ELR (cell line): ENCODE measurements around the gene WBP1L.
"Not testable (repeated sequence)": the region's sequence is repeated elsewhere in the genome, so short reads cannot be mapped to it uniquely, and the experiment has no call there.

Source experiments
- DNase-seq: peaks from one replicate; pipeline ENCODE4 v3.0.0-alpha.2; 2015; ENCODE audit warnings: low read depth

Gene WBP1L

GRCh38 chr10:102841827-102842345 is 98.1 kb downstream of the WBP1L start:
- no peak for DNase-seq

- DNase-seq = not testable (repeated sequence)
Observed at GRCh38 chr10:102843139-102843538, 99.4 kb downstream of the WBP1L start.

- DNase-seq = not testable (repeated sequence)
Observed at GRCh38 chr10:102844190-102844776, 100.5 kb downstream of the WBP1L start.

- DNase-seq = no peak
Observed at GRCh38 chr10:102845352-102845902, 101.7 kb downstream of the WBP1L start.

- DNase-seq = no peak
Observed at GRCh38 chr10:102850025-102850518, 106.3 kb downstream of the WBP1L start.

- DNase-seq = not testable (repeated sequence)
Observed at GRCh38 chr10:102853237-102853636, 109.5 kb downstream of the WBP1L start.

- DNase-seq = peak; percentile 98
Observed at GRCh38 chr10:102855731-102856436, 112.1 kb downstream of the WBP1L start.

GRCh38 chr10:102856758-102857424 is 113.1 kb downstream of the WBP1L start:
- DNase-seq = no peak

GRCh38 chr10:102859911-102860310 is 116.2 kb downstream of the WBP1L start:
- DNase-seq = no peak

GRCh38 chr10:102863660-102864059 is 119.9 kb downstream of the WBP1L start:
- DNase-seq = no peak

- no peak for DNase-seq
Observed at GRCh38 chr10:102865620-102866019, 121.9 kb downstream of the WBP1L start.
